ENCODE data around the gene LPP.

The LPP gene

GRCh38 chr3:188199386-188199785, 45.4 kb downstream of the LPP start:
- DNase-seq, result no peak

- no peak for DNase-seq
Measured at GRCh38 chr3:188200481-188200880, 46.5 kb downstream of the LPP start.

- no peak for DNase-seq
Measured at GRCh38 chr3:188202358-188203138, 48.6 kb downstream of the LPP start.

- no peak for DNase-seq
Measured at GRCh38 chr3:188204526-188204925, 50.6 kb downstream of the LPP start.

GRCh38 chr3:188205992-188206416, 52.0 kb downstream of the LPP start:
- DNase-seq, result no peak

- no peak for DNase-seq
Measured at GRCh38 chr3:188206787-188207186, 52.8 kb downstream of the LPP start.

- DNase-seq, result no peak
Measured at GRCh38 chr3:188207941-188208515, 54.1 kb downstream of the LPP start.

- no peak for DNase-seq
Measured at GRCh38 chr3:188208516-188208981, 54.6 kb downstream of the LPP start.

GRCh38 chr3:188209034-188209433, 55.1 kb downstream of the LPP start:
- no peak for DNase-seq

GRCh38 chr3:188209740-188210139, 55.8 kb downstream of the LPP start:
- no peak for DNase-seq

- no peak for DNase-seq
Measured at GRCh38 chr3:188211476-188211875, 57.5 kb downstream of the LPP start.

- no peak for DNase-seq
Measured at GRCh38 chr3:188212308-188212969, 58.5 kb downstream of the LPP start.

- no peak for DNase-seq
Measured at GRCh38 chr3:188214442-188214841, 60.5 kb downstream of the LPP start.

GRCh38 chr3:188215129-188215528, 61.2 kb downstream of the LPP start:
- DNase-seq, result no peak

GRCh38 chr3:188217011-188217463, 63.1 kb downstream of the LPP start:
- DNase-seq, result no peak

- no peak for DNase-seq
Measured at GRCh38 chr3:188217726-188218125, 63.8 kb downstream of the LPP start.

GRCh38 chr3:188218603-188219002, 64.6 kb downstream of the LPP start:
- DNase-seq, result no peak

- DNase-seq, result no peak
Measured at GRCh38 chr3:188219147-188219546, 65.2 kb downstream of the LPP start.

GRCh38 chr3:188220097-188220788, 66.3 kb downstream of the LPP start:
- DNase-seq, result no peak

- DNase-seq, result no peak
Measured at GRCh38 chr3:188220988-188221818, 67.2 kb downstream of the LPP start.

- no peak for DNase-seq
Measured at GRCh38 chr3:188223936-188224335, 70.0 kb downstream of the LPP start.

GRCh38 chr3:188227442-188227841, 73.5 kb downstream of the LPP start:
- DNase-seq, result no peak

All from stimulated activated naive CD4-positive, alpha-beta T cell treated with Interleukin-2 at 50 U/mL for 16 hours (primary cell).